Mesendoderm (in vitro differentiated cells): ENCODE measurements around the gene ATXN2.

Experiments
- DNase-seq: peaks from one replicate; pipeline ENCODE4 v3.0.0; 2013
- H2AK5ac ChIP-seq: 2 replicates; pipeline ENCODE4 v1.6.1; 2013; ENCODE audit warnings: low read length, inconsistent platforms
- H2BK120ac ChIP-seq: 2 replicates; pipeline ENCODE4 v1.6.1; 2013; ENCODE audit warnings: low read depth, mild to moderate bottlenecking, low read length, moderate library complexity, mixed read lengths
- H2BK15ac ChIP-seq: replicated peaks from 2 replicates; pipeline ENCODE4 v1.6.1; 2013; ENCODE audit warnings: low read depth, mild to moderate bottlenecking, moderate library complexity
- H2BK5ac ChIP-seq: 2 replicates; pipeline ENCODE4 v1.6.1; 2013; ENCODE audit warnings: low read length, inconsistent platforms
- H3K18ac ChIP-seq: 2 replicates; pipeline ENCODE4 v1.6.1; 2013; ENCODE audit warnings: mild to moderate bottlenecking, low read length, mixed read lengths
- H3K23ac ChIP-seq: one replicate; pipeline ENCODE4 v1.6.1; 2013; ENCODE audit warnings: low read length
- H3K27ac ChIP-seq: 2 replicates; pipeline ENCODE4 v1.5.1; 2013; ENCODE audit warnings: low read depth, mild to moderate bottlenecking, inconsistent platforms, low read length, moderate library complexity
- H3K27me3 ChIP-seq: 2 replicates; pipeline ENCODE4 v1.6.1; 2013; ENCODE audit warnings: low read length, control low read depth, mild to moderate bottlenecking, inconsistent platforms; ENCODE audit not compliant: insufficient read depth, poor library complexity
- H3K36me3 ChIP-seq: 2 replicates; pipeline ENCODE4 v1.6.1; 2013; ENCODE audit warnings: low read length, inconsistent platforms; ENCODE audit not compliant: control insufficient read depth, insufficient read depth
- H3K4ac ChIP-seq: one replicate; pipeline ENCODE4 v1.6.1; 2013; ENCODE audit warnings: low read depth, mild to moderate bottlenecking, low read length, moderate library complexity
- H3K4me1 ChIP-seq: 2 replicates; pipeline ENCODE4 v1.6.1; 2013; ENCODE audit warnings: low read depth, low read length, inconsistent platforms; ENCODE audit not compliant: control insufficient read depth
- H3K4me2 ChIP-seq: 2 replicates; pipeline ENCODE4 v1.6.1; 2013; ENCODE audit warnings: low read length
- H3K4me3 ChIP-seq: 2 replicates; pipeline ENCODE4 v1.5.1; 2013; ENCODE audit warnings: mild to moderate bottlenecking, low read length
- H3K56ac ChIP-seq: one replicate; pipeline ENCODE4 v1.6.1; 2013; ENCODE audit warnings: low read length
- H3K79me1 ChIP-seq: 2 replicates; pipeline ENCODE4 v1.6.1; 2013; ENCODE audit warnings: low read length, inconsistent platforms
- H3K79me2 ChIP-seq: 2 replicates; pipeline ENCODE4 v1.6.1; 2013; ENCODE audit warnings: mild to moderate bottlenecking, low read length; ENCODE audit not compliant: control insufficient read depth, insufficient read depth
- H3K9ac ChIP-seq: 2 replicates; pipeline ENCODE4 v1.6.1; 2013; ENCODE audit warnings: low read length, inconsistent platforms
- H4K5ac ChIP-seq: one replicate; pipeline ENCODE4 v1.6.1; 2013; ENCODE audit warnings: low read length
- H4K8ac ChIP-seq: one replicate; pipeline ENCODE4 v1.6.1; 2013; ENCODE audit warnings: low read depth, mild to moderate bottlenecking, control low read depth, low read length, moderate library complexity
- WGBS: extraction: QIAGEN DNeasy Blood & Tissue Kit; methylation state at CpG from one replicate; pipeline ENCODE4 v1.1.7; 2013; ENCODE audit warnings: low lambda C conversion rate, missing lambda C conversion rate; ENCODE audit not compliant: insufficient coverage; ENCODE audit errors: extremely low coverage; 5-methylcytosine and 5-hydroxymethylcytosine counted together

Gene ATXN2

GRCh38 chr12:111590552-111590951, 8.6 kb downstream of the ATXN2 start:
- Histone ChIP-seq H2BK15ac (no peak overlapping the region), H2BK120ac (no peak overlapping the region), H3K4ac (no peak overlapping the region), H3K9ac (no peak overlapping the region), H3K27ac (no peak overlapping the region), H4K5ac (no peak overlapping the region), H3K79me1 (peaks cover 2% of the 10 kb centered on the region), H3K56ac (no peak overlapping the region), H2AK5ac (no peak overlapping the region), H3K23ac (no peak overlapping the region), H2BK5ac (no peak overlapping the region), H3K4me3 (no peak overlapping the region), H3K27me3 (no peaks in the 10 kb centered on the region), H3K79me2 (peaks cover 71% of the 10 kb centered on the region), H4K8ac (no peak overlapping the region), H3K36me3 (no peaks in the 10 kb centered on the region), H3K4me2 (no peak overlapping the region), H3K4me1 (no peaks in the 10 kb centered on the region), H3K18ac (no peak overlapping the region)
- WGBS = no CpG with 5 or more reads among the region's 6 CpGs
- DNase-seq = no peak

GRCh38 chr12:111589601-111590000, 9.5 kb downstream of the ATXN2 start:
- no peaks in the 10 kb centered on the region for H3K27me3 ChIP-seq
- H3K36me3 ChIP-seq = no peaks in the 10 kb centered on the region
- no peak overlapping the region for H3K23ac ChIP-seq
- peaks cover 70% of the 10 kb centered on the region for H3K79me2 ChIP-seq
- H3K4me1 ChIP-seq = no peaks in the 10 kb centered on the region
- no peak overlapping the region for H3K9ac ChIP-seq
- H2BK15ac ChIP-seq = no peak overlapping the region
- no peak overlapping the region for H3K4ac ChIP-seq
- H3K4me2 ChIP-seq = no peak overlapping the region
- H2BK5ac ChIP-seq = no peak overlapping the region
- H4K8ac ChIP-seq = no peak overlapping the region
- DNase-seq = no peak
- no peak overlapping the region for H4K5ac ChIP-seq
- no peak overlapping the region for H2AK5ac ChIP-seq
- no peak overlapping the region for H3K56ac ChIP-seq
- no peak overlapping the region for H3K27ac ChIP-seq
- H2BK120ac ChIP-seq = no peak overlapping the region
- WGBS = no CpG with 5 or more reads among the region's 9 CpGs
- peaks cover 2% of the 10 kb centered on the region for H3K79me1 ChIP-seq
- no peak overlapping the region for H3K18ac ChIP-seq
- no peak overlapping the region for H3K4me3 ChIP-seq

- H3K27me3 ChIP-seq = no peaks in the 10 kb centered on the region
- H4K8ac ChIP-seq = no peak overlapping the region
- no peaks in the 10 kb centered on the region for H3K4me1 ChIP-seq
- H3K79me2 ChIP-seq = peaks cover 68% of the 10 kb centered on the region
- no peak overlapping the region for H4K5ac ChIP-seq
- no peak overlapping the region for H2BK5ac ChIP-seq
- no peak overlapping the region for H3K23ac ChIP-seq
- no peak overlapping the region for H2AK5ac ChIP-seq
- H3K56ac ChIP-seq = no peak overlapping the region
- DNase-seq = no peak
- no CpG with 5 or more reads among the region's 3 CpGs for WGBS
- H3K9ac ChIP-seq = no peak overlapping the region
- H3K18ac ChIP-seq = no peak overlapping the region
- no peak overlapping the region for H3K4me2 ChIP-seq
- no peak overlapping the region for H2BK120ac ChIP-seq
- no peak overlapping the region for H2BK15ac ChIP-seq
- no peaks in the 10 kb centered on the region for H3K36me3 ChIP-seq
- no peak overlapping the region for H3K4ac ChIP-seq
- H3K79me1 ChIP-seq = peaks cover 2% of the 10 kb centered on the region
- H3K4me3 ChIP-seq = no peak overlapping the region
- no peak overlapping the region for H3K27ac ChIP-seq
These were observed 11.1 kb downstream of the ATXN2 start for GRCh38 chr12:111588010-111588409.

- no peak for DNase-seq
- Histone ChIP-seq H3K27ac (no peak overlapping the region), H3K9ac (no peak overlapping the region), H2BK15ac (no peak overlapping the region), H3K36me3 (no peaks in the 10 kb centered on the region), H3K27me3 (no peaks in the 10 kb centered on the region), H3K4ac (no peak overlapping the region), H4K5ac (no peak overlapping the region), H3K4me3 (no peak overlapping the region), H2AK5ac (no peak overlapping the region), H4K8ac (no peak overlapping the region), H3K79me2 (peaks cover 69% of the 10 kb centered on the region), H3K18ac (no peak overlapping the region), H3K56ac (no peak overlapping the region), H2BK120ac (no peak overlapping the region), H3K4me1 (no peaks in the 10 kb centered on the region), H3K79me1 (peaks cover 2% of the 10 kb centered on the region), H2BK5ac (no peak overlapping the region), H3K23ac (no peak overlapping the region), H3K4me2 (no peak overlapping the region)
- WGBS = 100% methylated on average over 2 of the region's 4 CpGs
These were observed 12.1 kb downstream of the ATXN2 start for GRCh38 chr12:111586986-111587385.

GRCh38 chr12:111585690-111586089, 13.4 kb downstream of the ATXN2 start:
- no peaks in the 10 kb centered on the region for H3K27me3 ChIP-seq
- peaks cover 70% of the 10 kb centered on the region for H3K79me2 ChIP-seq
- DNase-seq = no peak
- no peak overlapping the region for H3K27ac ChIP-seq
- H3K4ac ChIP-seq = no peak overlapping the region
- no peak overlapping the region for H4K5ac ChIP-seq
- H2BK120ac ChIP-seq = no peak overlapping the region
- no peak overlapping the region for H2AK5ac ChIP-seq
- H2BK15ac ChIP-seq = no peak overlapping the region
- no peak overlapping the region for H3K9ac ChIP-seq
- no CpG with 5 or more reads among the region's 5 CpGs for WGBS
- H3K56ac ChIP-seq = no peak overlapping the region
- H3K23ac ChIP-seq = no peak overlapping the region
- no peaks in the 10 kb centered on the region for H3K4me1 ChIP-seq
- no peak overlapping the region for H3K4me3 ChIP-seq
- no peak overlapping the region for H2BK5ac ChIP-seq
- H3K36me3 ChIP-seq = no peaks in the 10 kb centered on the region
- no peak overlapping the region for H3K4me2 ChIP-seq
- peaks cover 7% of the 10 kb centered on the region for H3K79me1 ChIP-seq
- no peak overlapping the region for H3K18ac ChIP-seq
- no peak overlapping the region for H4K8ac ChIP-seq

GRCh38 chr12:111584959-111585358, 14.2 kb downstream of the ATXN2 start:
- H2BK15ac ChIP-seq = no peak overlapping the region
- no peak overlapping the region for H3K9ac ChIP-seq
- H3K27me3 ChIP-seq = no peaks in the 10 kb centered on the region
- no peak overlapping the region for H3K4me3 ChIP-seq
- no CpG with 5 or more reads among the region's 4 CpGs for WGBS
- DNase-seq = no peak
- H3K4ac ChIP-seq = no peak overlapping the region
- no peaks in the 10 kb centered on the region for H3K4me1 ChIP-seq
- H4K8ac ChIP-seq = peak overlapping the region; percentile 17
- no peak overlapping the region for H3K56ac ChIP-seq
- no peak overlapping the region for H3K27ac ChIP-seq
- no peak overlapping the region for H3K18ac ChIP-seq
- no peak overlapping the region for H2AK5ac ChIP-seq
- no peaks in the 10 kb centered on the region for H3K36me3 ChIP-seq
- H2BK5ac ChIP-seq = no peak overlapping the region
- no peak overlapping the region for H2BK120ac ChIP-seq
- no peak overlapping the region for H4K5ac ChIP-seq
- peaks cover 10% of the 10 kb centered on the region for H3K79me1 ChIP-seq
- H3K4me2 ChIP-seq = no peak overlapping the region
- no peak overlapping the region for H3K23ac ChIP-seq
- H3K79me2 ChIP-seq = peaks cover 69% of the 10 kb centered on the region
